HL-60 (cell line): Measurements from ENCODE around the gene ECHDC1.

ENCODE experiments used
- DNase-seq, 2 experiments: peaks; one replicate each; pipeline ENCODE4 v3.0.0-alpha.2; 2010 to 2020; ENCODE audit warnings: low read depth in 1 of 2, low spot score in 1 of 2
- H3K27ac ChIP-seq: fragments of 250-450 bp; sonication (Bioruptor Pico); replicated peaks from 2 replicates; pipeline ENCODE4 v1.5.1; 2020; ENCODE audit warnings: mild to moderate bottlenecking, moderate library complexity
- H3K27me3 ChIP-seq: fragments of 250-450 bp; sonication (Bioruptor Pico); 2 replicates; pipeline ENCODE4 v1.5.1; 2021; ENCODE audit warnings: mild to moderate bottlenecking, moderate library complexity; ENCODE audit not compliant: insufficient read depth, poor library complexity, severe bottlenecking
- H3K4me3 ChIP-seq: replicated peaks from 2 replicates; pipeline ENCODE4 v1.5.1; 2011; ENCODE audit warnings: mild to moderate bottlenecking, control low read depth, low read length; ENCODE audit not compliant: insufficient read depth
- GABPA ChIP-seq: IDR thresholded peaks from 2 replicates; pipeline ENCODE4 v1.6.1; 2012; ENCODE audit warnings: low read depth
- POLR2AphosphoS5 ChIP-seq: IDR thresholded peaks from 2 replicates; pipeline ENCODE4 v1.6.1; 2012; ENCODE audit warnings: low read depth
- SPI1 ChIP-seq: IDR thresholded peaks from 2 replicates; pipeline ENCODE4 v1.6.1; 2012; ENCODE audit warnings: low read depth, mild to moderate bottlenecking, borderline replicate concordance
- TF ChIP-seq, protein P1 (sequence below): IDR thresholded peaks from one replicate; pipeline ENCODE4 v1.5.1; 2011; ENCODE audit warnings: low read length, control low read depth, inconsistent platforms; ENCODE audit not compliant: insufficient read depth
- TF ChIP-seq, protein P2 (sequence below): IDR thresholded peaks from 2 replicates; pipeline ENCODE4 v1.6.1; 2012; ENCODE audit warnings: low read depth; ENCODE audit not compliant: insufficient replicate concordance

ECHDC1 gene

DNA sequence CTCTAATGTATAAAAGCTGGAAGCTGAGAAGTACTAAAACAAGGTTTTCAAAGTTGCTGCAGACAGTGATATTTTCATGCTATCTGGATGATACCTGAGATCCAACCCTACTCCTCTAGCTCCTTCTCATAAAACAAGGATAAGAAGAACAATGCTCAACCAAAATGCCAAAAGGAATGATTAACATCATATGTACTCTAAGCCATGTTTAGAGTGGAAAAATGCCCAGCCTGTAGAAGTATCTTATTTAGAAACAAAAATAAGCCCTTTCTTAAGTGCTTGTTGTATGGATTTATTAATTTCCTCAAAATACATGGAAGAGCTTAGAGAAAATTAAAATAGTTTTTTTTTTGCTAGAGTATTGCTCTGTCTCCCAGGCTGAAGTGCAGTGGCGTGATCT is 23.7 kb downstream of the ECHDC1 start:
- no peak overlapping the region for H3K4me3 ChIP-seq
- H3K27me3 ChIP-seq, result no peaks in the 10 kb centered on the region
- no peak overlapping the region for H3K27ac ChIP-seq
- TF ChIP-seq GABPA (no peak), SPI1 (no peak), POLR2AphosphoS5 (no peak)
- TF ChIP-seq, protein P1, sequence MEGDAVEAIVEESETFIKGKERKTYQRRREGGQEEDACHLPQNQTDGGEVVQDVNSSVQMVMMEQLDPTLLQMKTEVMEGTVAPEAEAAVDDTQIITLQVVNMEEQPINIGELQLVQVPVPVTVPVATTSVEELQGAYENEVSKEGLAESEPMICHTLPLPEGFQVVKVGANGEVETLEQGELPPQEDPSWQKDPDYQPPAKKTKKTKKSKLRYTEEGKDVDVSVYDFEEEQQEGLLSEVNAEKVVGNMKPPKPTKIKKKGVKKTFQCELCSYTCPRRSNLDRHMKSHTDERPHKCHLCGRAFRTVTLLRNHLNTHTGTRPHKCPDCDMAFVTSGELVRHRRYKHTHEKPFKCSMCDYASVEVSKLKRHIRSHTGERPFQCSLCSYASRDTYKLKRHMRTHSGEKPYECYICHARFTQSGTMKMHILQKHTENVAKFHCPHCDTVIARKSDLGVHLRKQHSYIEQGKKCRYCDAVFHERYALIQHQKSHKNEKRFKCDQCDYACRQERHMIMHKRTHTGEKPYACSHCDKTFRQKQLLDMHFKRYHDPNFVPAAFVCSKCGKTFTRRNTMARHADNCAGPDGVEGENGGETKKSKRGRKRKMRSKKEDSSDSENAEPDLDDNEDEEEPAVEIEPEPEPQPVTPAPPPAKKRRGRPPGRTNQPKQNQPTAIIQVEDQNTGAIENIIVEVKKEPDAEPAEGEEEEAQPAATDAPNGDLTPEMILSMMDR, result no peak
- DNase-seq, result no peak

DNA sequence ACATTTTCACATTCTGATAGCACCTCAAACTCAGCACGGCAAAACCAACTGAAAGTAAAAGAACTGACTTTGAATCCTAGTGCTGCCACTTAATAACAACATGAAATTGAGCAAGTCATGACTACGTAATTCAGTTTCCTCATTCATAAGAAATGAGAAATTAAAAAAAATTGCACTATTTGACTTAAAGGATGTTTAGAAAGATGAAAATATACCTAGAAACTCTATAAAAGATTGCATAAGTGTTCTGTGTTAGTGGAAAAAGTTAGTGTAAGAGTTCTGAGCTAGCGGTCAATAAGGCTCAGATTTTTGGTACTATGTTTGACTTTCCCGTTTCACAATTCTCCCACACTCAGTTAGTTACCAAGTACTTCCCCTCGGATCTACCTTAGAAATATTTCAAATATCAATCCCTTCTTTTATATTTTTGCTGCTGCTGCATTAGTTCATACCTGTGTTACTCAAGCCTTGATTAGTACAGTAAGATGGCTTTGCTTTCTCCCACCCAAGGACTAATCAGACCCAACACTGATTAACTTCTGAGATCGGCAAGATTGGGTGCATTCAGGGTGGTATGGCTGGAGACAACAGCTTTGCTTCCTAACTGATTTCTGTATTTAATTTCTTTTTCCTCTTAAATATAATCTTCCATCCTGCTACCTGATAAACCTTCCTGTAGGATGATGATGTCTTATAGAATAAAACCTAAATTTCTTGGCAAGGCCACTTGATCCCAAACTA is 25.9 kb downstream of the ECHDC1 start:
- Histone ChIP-seq H3K4me3 (no peak overlapping the region), H3K27me3 (no peaks in the 10 kb centered on the region), H3K27ac (peak overlapping the region; percentile 20)
- DNase-seq, result peak in 1 of 2 experiments; percentile 17
- TF ChIP-seq, protein P1, result no peak
- TF ChIP-seq GABPA (no peak), SPI1 (no peak), POLR2AphosphoS5 (no peak)
- TF ChIP-seq, protein P2, sequence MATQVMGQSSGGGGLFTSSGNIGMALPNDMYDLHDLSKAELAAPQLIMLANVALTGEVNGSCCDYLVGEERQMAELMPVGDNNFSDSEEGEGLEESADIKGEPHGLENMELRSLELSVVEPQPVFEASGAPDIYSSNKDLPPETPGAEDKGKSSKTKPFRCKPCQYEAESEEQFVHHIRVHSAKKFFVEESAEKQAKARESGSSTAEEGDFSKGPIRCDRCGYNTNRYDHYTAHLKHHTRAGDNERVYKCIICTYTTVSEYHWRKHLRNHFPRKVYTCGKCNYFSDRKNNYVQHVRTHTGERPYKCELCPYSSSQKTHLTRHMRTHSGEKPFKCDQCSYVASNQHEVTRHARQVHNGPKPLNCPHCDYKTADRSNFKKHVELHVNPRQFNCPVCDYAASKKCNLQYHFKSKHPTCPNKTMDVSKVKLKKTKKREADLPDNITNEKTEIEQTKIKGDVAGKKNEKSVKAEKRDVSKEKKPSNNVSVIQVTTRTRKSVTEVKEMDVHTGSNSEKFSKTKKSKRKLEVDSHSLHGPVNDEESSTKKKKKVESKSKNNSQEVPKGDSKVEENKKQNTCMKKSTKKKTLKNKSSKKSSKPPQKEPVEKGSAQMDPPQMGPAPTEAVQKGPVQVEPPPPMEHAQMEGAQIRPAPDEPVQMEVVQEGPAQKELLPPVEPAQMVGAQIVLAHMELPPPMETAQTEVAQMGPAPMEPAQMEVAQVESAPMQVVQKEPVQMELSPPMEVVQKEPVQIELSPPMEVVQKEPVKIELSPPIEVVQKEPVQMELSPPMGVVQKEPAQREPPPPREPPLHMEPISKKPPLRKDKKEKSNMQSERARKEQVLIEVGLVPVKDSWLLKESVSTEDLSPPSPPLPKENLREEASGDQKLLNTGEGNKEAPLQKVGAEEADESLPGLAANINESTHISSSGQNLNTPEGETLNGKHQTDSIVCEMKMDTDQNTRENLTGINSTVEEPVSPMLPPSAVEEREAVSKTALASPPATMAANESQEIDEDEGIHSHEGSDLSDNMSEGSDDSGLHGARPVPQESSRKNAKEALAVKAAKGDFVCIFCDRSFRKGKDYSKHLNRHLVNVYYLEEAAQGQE, result no peak

DNA sequence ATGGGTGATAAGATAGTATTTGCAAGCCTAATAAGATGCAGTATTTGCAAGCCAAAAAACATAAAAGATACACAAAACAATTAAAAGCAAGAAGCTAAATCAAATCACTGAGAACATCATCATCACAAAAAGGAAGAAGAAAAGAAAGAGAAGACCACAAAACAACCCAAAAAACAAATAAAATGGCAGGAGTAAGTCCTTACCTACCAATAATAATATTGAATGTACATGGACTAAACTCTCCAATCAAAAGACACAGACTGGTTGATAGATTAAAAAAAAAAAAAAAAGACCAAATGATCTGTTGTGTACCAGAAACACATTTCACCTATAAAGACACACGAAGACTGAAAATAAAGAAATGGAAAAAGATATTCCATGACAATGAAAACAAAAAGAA is 37.7 kb downstream of the ECHDC1 start:
- no peak overlapping the region for H3K27ac ChIP-seq
- H3K4me3 ChIP-seq, result no peak overlapping the region
- no peak for DNase-seq
- H3K27me3 ChIP-seq, result no peaks in the 10 kb centered on the region
- no peak for TF ChIP-seq GABPA
- TF ChIP-seq, protein P2, result no peak
- TF ChIP-seq, protein P1, result no peak
- TF ChIP-seq POLR2AphosphoS5, result no peak
- no peak for TF ChIP-seq SPI1

DNA sequence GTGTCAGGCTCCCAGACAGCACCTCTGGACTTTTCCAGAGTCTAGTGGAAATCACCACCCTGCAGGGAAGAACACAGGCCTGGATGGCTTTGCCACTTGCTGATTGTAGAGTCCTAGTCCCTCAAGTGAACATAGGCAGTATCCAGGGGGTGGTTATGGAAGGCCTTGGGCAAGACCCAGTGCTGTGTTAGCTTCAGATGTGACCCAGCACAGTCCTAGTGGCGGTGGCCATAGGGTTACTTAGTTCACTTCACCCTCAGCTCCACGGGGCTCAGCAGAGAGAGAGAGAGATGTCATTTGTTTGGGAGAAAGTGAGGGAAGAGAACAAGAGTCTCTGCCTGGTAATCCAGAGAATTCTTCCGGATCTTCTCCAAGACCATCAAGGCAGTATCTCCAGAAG is 39.5 kb downstream of the ECHDC1 start:
- Histone ChIP-seq H3K4me3 (no peak overlapping the region), H3K27ac (no peak overlapping the region), H3K27me3 (no peaks in the 10 kb centered on the region)
- DNase-seq, result no peak
- TF ChIP-seq, protein P2, result no peak
- TF ChIP-seq POLR2AphosphoS5, result no peak
- TF ChIP-seq SPI1, result no peak
- TF ChIP-seq, protein P1, result no peak
- no peak for TF ChIP-seq GABPA
